CD4-positive, alpha-beta T cell treated with Interleukin-15 for 1 hour (primary cell): ENCODE data around the gene RELB.
A peak's percentile ranks its signal among the peaks of the same experiment; 100 is the strongest.

Experiments used
- DNase-seq: peaks from one replicate; pipeline ENCODE4 v3.0.0-alpha.2; 2020

The RELB gene

DNA sequence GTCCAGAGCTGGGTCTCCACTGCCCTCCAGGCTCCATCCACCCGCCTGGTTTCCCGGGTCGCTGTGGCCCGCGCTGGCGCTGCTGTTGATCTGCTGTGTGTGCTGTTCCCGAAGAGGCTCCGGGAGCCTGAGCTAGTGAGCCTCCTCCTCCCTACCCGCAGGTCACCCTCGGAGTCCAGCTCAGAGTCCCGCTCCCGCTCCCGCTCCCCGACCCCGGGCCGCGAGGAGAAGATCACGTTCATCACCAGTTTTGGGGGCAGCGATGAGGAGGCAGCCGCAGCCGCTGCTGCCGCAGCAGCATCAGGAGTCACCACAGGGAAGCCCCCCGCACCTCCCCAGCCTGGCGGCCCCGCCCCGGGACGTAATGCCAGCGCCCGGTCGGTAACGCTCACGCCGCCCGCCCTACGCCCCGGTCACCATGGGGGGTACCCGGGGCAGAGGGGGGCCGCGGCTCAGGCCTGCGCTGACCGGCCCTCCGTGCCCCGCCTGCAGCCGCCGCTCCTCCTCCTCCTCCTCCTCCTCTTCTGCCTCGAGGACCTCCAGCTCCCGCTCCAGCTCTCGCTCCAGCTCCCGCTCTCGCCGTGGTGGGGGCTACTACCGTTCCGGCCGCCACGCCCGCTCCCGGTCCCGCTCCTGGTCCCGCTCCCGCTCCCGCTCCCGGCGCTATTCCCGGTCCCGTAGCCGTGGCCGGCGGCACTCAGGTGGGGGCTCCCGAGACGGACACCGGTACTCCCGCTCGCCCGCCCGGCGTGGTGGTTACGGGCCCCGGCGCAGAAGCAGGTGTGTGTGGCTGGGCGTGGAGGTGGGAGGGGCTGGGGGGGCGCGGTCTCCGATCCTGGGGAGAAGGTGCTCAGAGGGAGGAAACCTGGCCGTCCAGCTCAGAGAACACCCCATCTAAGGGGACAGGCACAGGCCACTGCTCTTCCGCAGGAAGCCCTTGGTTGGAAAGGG is 62.9 kb downstream of the RELB start:
- DNase-seq, result no peak

DNA sequence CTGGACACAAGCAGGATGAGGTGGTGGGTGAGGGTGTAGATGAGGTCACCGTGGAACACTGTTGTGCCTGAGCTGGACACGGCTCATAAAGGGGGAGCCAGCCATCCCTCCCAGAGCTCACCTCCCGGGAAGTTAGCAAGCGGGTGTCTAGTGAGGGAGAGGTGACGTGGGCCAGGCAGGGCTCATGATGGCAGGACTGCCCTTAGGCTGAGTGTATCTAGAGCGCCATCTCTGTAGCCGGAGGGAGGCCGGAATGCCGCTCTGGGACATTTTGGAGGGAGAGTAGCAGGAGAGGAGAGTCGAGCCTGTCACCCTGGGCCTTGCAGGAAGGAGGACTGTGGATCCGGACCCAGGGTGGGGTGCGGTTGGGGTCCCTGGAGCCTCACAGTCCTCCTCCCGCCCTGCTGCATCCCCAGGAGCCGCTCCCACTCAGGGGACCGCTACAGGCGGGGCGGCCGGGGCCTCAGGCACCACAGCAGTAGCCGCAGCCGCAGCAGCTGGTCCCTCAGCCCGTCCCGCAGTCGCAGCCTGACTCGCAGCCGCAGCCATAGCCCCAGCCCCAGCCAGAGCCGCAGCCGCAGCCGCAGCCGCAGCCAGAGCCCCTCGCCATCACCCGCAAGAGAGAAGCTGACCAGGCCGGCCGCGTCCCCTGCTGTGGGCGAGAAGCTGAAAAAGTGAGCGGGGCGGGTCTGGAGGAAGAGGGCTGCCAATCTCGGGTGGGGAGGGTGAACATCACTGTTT is 65.8 kb downstream of the RELB start:
- DNase-seq, result no peak

GRCh38 chr19:45068041-45068440 is 66.8 kb downstream of the RELB start:
- DNase-seq, result no peak

DNA sequence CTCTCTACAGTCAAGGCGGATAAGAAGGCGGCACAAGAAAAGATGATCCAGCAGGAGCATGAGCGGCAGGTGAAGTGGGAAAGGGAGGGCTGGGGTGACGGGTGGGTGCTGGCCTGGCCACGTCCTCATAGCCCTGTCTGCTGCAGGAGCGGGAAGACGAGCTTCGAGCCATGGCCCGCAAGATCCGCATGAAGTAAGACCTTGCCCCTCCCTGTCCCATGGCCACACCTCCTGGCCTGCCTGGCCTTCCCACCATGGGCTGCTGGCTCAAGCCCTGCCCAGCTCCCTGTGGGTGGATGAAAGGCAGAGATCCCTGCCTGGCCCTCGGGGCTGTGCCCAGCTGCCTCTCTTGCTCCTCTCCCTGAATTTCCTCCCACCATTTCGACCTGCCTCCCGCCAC is 67.8 kb downstream of the RELB start:
- DNase-seq, result no peak

DNA sequence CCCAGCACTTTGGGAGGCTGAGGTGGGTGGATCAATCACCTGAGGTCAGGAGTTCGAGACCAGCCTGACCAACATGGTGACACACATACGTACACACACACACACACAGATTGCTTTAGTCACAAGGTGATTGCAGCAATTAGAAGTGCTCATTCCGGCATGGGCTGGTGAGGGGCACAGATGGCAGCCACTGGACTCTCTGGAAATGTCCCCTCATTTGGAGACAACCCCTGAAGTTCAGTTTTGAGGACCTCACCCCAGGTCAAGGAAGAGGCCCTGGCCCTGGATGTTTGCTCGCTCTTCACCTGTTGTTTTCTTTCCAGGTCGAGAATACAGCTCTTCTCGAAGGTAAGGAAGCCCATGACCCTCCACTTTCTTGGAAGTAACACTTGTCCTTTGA is 69.0 kb downstream of the RELB start:
- no peak for DNase-seq

- DNase-seq, result no peak
These were observed 69.7 kb downstream of the RELB start for GRCh38 chr19:45070861-45071544.

DNA sequence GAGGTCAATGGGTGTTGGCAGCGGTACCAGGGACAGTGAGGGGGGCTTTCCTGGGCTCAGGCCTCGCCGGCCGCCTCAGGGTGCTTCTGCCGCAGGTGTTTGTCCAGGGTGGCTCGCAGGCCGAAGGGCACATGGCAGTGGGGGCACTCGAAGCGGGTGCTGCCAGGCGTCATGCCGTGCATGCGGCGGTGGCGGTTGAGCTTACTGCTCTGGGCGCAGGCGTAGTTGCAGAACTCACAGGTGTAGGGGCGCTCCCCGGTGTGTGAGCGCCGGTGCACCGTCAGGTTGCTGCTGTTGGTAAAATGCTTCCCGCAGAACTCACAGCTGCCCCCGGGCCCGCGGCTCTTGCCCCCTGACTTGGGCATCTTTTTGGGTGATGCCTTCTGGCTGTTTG is 70.3 kb downstream of the RELB start:
- DNase-seq, result no peak

DNA sequence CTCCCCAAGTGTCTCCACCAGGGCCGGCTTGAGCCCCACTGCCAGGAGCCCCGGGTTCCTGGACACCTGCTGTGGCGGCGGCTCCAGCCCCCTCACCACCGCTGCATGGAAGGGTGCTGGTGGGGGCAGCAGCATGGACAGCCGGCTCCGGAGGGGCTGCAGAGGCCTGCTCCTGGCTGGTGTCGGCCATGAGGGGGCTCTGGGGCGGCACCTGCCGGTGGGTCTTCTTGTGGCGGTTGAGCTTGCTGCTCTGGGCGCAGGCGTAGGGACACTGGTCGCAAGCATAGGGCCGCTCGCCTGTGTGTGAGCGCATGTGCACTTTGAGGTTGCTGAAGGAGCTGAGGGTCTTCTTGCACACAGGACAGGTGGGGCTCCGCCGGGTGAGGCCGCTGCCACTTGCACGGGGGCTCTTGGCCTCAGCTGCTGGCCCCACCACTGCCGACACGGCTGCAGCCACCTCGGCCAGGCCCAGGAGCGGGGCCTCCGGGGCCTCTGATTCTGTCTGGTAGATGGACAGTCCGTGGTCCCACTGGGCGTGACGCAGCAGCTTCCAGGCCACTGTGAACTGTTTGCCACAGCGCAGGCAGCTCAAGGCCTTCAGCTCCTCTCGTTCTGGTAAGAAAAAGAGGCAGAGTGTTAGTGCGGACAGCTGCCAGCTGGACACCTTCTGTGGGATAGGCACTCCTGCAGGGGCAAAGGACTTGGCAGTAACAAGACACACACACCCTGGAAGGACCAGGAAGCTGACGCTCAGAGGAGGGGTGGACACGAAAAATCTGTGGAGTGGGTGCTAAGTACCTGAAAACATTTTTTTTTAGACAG is 70.9 kb downstream of the RELB start:
- no peak for DNase-seq

DNA sequence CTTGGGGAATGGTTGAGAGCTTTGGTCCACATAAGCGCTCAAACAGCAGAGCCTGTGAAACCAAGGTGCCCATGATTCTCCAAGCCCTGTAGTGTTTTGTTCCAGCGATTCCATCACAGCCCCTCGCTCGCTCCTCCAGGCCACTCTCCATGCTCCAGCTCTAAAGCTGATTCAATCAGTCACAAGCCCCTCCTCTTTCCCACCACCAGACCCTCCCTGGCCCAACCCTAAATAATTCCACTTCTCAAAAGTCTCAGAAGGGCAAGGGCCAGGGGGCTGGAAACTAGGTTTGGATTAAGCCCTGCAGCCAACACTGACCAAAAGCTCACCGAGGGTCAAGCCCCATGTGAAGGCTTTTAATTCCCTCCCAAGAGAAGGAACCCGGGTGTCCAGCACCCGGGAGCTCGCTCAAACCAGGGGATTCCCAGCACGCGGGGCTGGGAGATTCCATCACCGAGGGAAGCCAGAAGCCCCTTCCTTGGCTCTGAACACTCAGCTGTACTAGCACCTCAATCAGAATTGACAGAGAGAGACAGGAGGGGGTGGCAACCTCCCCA is 73.6 kb downstream of the RELB start:
- DNase-seq, result no peak

DNA sequence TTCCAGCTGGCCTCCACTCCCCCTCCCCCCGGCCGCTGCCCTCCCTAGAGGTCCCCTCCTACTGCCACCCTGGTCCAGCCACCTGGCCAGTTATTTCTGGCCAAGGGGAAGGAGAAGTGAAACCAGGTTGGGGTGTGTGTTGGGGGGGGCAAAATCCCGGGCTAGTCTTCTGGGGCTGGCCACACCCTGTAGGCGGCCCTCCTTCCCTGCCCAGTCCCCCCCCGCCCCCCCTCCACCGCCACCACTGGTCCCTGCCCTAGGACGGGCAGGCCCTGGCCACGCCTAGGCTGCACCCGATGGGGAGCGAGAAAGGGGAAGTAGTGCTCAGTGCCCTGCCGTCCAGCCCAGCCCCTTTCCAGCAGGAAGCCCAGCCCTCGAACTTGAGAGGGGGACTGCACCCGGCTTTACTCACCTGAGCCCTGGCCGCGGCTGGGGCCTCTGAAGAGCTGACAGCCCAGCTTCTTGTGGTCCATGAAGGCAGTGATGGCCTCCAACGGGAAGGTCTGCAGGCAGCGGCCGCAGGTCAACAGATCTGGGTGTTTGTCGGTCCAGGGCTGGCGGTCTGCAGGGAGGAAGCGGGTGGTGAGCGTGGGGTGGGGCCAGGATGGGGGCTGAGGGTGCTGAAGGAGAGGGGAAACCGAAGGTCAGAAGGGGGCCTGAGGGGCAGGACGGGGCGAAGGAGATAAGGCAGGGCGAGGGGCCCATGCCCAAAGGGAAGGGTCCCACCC is 74.2 kb downstream of the RELB start:
- DNase-seq, result peak; percentile 90

GRCh38 chr19:45076029-45076850 is 75.0 kb downstream of the RELB start, which contains the start of gene ZNF296:
TSS of gene ZNF296 (minus strand) at chr19:45076478. CDS start at chr19:45076373, 105 bp downstream.
- peak; percentile 80 for DNase-seq

GRCh38 chr19:45076851-45077730 is 75.8 kb downstream of the RELB start:
- no peak for DNase-seq

- DNase-seq, result no peak
These were observed 77.3 kb downstream of the RELB start for GRCh38 chr19:45078390-45079062.

- peak; percentile 77 for DNase-seq
These were observed 78.0 kb downstream of the RELB start, which contains the start of gene GEMIN7 for GRCh38 chr19:45079063-45079910. TSS of gene GEMIN7 (plus strand) at chr19:45079260. CDS start at chr19:45090115, 10,855 bp downstream.

- no peak for DNase-seq
These were observed 78.7 kb downstream of the RELB start for GRCh38 chr19:45079911-45080370.

DNA sequence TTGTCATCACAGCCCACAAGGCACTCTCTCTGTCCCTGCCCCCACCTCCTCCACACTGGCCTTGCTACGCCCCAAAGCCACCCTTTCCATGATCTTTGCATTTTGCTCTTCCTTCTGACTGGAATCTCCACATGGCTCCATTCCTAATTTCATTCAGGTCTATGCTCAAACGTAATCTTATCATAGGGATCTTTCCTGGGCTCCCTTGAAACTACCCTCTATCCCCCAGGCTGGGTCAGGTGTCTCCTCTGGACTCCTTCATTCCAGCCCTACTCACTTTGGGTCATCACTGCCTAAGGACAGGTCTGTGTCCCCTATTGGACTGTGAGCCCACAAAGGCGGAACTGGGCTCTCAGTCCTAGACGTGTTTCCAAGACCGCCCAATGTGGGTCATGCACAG is 80.9 kb downstream of the RELB start:
- no peak for DNase-seq

- no peak for DNase-seq
These were observed 85.2 kb downstream of the RELB start for GRCh38 chr19:45086480-45086879.

DNA sequence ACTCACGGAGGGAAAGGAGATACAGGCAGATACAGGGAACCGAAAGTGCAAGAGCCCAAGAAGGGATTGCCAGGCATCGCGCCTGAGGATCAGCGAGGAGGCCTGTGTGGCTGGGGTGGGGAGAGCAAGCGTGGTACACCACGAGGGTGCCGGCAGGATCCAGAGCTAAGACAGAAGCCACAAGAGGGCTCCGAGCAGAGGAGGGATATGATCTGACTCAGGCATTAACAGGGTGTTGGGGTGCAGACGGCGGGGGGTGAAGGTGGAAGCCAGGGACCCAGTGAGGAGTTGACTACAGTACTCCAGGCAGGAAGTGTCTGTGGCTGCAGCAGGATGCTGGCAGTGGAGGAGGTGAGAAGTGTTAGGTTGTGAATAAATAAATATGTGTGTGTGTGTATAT is 86.3 kb downstream of the RELB start:
- peak; percentile 77 for DNase-seq
